ENCODE data around the gene MFSD12. TPM values are rescaled to one million over a fixed set of nuclear protein-coding genes. Genes with fewer than 3 reads are reported as not detected.

The MFSD12 gene
- polyA plus RNA-seq, 1 donor from 2014 or later, result 51.9 TPM

- Mint-ChIP-seq H3K4me1 (peaks cover 10 to 15% (median 12%) of the 10 kb centered on the region in 3 donors), H3K4me3 (peak overlapping the region in 1 of 4 donors; percentile 76), H3K9me3 (no peaks in the 10 kb centered on the region), H3K27ac (peak overlapping the region in 2 of 3 donors; percentile 19 to 39), H3K36me3 (peaks cover 10% of the 10 kb centered on the region), H3K27me3 (no peaks in the 10 kb centered on the region)
Measured at GRCh38 chr19:3496392-3497273, 60.8 kb downstream of the MFSD12 start.

DNA sequence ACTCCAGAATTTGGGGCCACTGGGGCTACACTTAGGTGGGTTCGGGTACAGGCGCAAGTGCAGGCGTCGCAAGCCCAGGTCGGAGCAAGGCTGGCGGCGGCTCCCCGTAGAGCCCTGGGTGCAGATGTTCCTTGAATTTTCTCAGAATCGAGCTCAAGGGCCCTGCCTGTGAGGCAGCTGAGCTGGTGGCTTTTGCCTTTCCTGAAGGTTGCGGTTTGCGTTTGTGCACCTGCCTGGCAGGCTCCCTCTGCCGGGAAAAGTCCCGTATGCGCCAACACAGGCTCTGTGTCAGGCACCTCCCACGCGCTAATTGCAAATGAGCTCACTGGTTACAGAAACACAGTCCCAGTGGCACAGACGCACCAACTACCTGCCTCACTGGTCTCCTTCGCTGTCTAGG, 62.8 kb downstream of the MFSD12 start:
- H3K27me3 Mint-ChIP-seq, result no peaks in the 10 kb centered on the region
- no peaks in the 10 kb centered on the region for H3K9me3 Mint-ChIP-seq
- peaks cover 3 to 7% (median 6%) of the 10 kb centered on the region in 3 donors for H3K4me1 Mint-ChIP-seq
- peaks cover 8% of the 10 kb centered on the region for H3K36me3 Mint-ChIP-seq
- peak overlapping the region in 1 of 3 donors; percentile 39 for H3K27ac Mint-ChIP-seq
- no peak overlapping the region for H3K4me3 Mint-ChIP-seq

Other genes starting within 250 kb of the MFSD12 start
- gene NFIC, start 191.0 kb downstream of the MFSD12 start, polyA plus RNA-seq, result 12.8 TPM
- not detected for gene SMIM24, start 77.1 kb downstream of the MFSD12 start, polyA plus RNA-seq
- not detected for gene SMIM44, start 74.1 kb downstream of the MFSD12 start, polyA plus RNA-seq
- 16.3 TPM for gene DOHH, start 56.9 kb downstream of the MFSD12 start, polyA plus RNA-seq
- 19.2 TPM for gene FZR1, start 51.3 kb downstream of the MFSD12 start, polyA plus RNA-seq
- gene TEKTIP1, start 18.4 kb downstream of the MFSD12 start, polyA plus RNA-seq, result not detected
- gene HMG20B, start 15.4 kb upstream of the MFSD12 start, polyA plus RNA-seq, result 49.3 TPM
- not detected for gene GIPC3, start 27.9 kb upstream of the MFSD12 start, polyA plus RNA-seq
- 3.3 TPM for gene TBXA2R, start 49.3 kb upstream of the MFSD12 start, polyA plus RNA-seq
- 20.6 TPM for gene CACTIN, start 69.2 kb upstream of the MFSD12 start, polyA plus RNA-seq
- gene PIP5K1C, start 142.9 kb upstream of the MFSD12 start, polyA plus RNA-seq, result 11.5 TPM
- gene TJP3, start 150.8 kb upstream of the MFSD12 start, polyA plus RNA-seq, result 4.9 TPM
- 36.9 TPM for gene APBA3, start 204.1 kb upstream of the MFSD12 start, polyA plus RNA-seq
- 138 TPM for gene MRPL54, start 205.1 kb upstream of the MFSD12 start, polyA plus RNA-seq
- not detected for gene RAX2, start 214.6 kb upstream of the MFSD12 start, polyA plus RNA-seq
- 5.9 TPM for gene MATK, start 228.8 kb upstream of the MFSD12 start, polyA plus RNA-seq

Data from IgD-negative memory B cell (primary cell).